ENCODE measurements around the gene CHCHD6.

GRCh38 chr3:126983276-126983652 is 279.2 kb downstream of the CHCHD6 start:
- TF ChIP-seq POLR2AphosphoS5 (IDR thresholded peaks at IDR 0.05; ENCODE audit: borderline replicate concordance, low read depth, low read length) = no peak
- TF ChIP-seq EZH2 (IDR thresholded peaks at IDR 0.05) = no peak
- no peak for TF ChIP-seq FOXP2 (optimal IDR thresholded peaks at IDR 0.05; ENCODE audit: control extremely low read depth, extremely low read length, insufficient read depth)

Measured in SK-N-MC (cell line).